Spleen (tissue), 7 donors: ENCODE data around the gene ADARB2.

Source experiments
- POLR2A ChIP-seq, 3 donors: fragments of 450-650 bp; IDR thresholded peaks; one replicate each; pipeline ENCODE4 v1.5.1; 2017; ENCODE audit warnings: antibody characterized with exemption in 3 of 3, mild to moderate bottlenecking in 1 of 3
- TF ChIP-seq, protein P1 (sequence below), 11 experiments: fragments of 200-600 bp in 7 of 11; fragments of 450-650 bp in 4 of 11; sonication (generic) in 4 of 11; IDR thresholded peaks in 8 of 11; conservative IDR thresholded peaks in 3 of 11; 1 replicate in 7 of 11; 2 replicates in 4 of 11; pipeline versions ENCODE4 v1.4.0 to v1.8.0; 2016 to 2021; ENCODE audit warnings: antibody characterized with exemption in 11 of 11, inconsistent platforms in 4 of 11, mild to moderate bottlenecking in 1 of 11
- donor health status: DM: no; HTN: no; CAD: no; lungs with moderate emphysema.
- donor health status: DM: no; HTN: no; CAD: no.
- donor health status: DM: no; HTN: no; CAD: no.

DNA sequence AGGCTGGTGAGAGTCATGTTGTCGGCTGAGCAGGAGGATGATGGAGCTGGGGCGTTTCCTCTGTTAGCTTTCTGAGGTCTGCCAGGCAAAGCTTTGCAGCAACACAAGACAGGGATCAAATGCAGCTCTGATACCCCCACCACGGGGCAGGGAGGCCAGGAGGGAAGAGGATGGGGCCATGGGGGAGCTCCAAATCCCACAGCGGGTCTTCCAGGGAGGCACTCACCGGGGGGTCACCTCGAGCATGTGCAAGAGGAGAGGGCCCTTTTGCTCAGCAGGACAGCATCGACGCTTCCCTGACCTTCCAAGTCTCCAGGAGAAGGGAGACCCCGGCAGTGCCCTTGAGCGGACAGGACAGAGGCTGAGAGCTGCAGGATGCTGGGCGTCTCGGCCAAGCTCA is 553.6 kb downstream of the ADARB2 start:
- TF ChIP-seq, protein P1, sequence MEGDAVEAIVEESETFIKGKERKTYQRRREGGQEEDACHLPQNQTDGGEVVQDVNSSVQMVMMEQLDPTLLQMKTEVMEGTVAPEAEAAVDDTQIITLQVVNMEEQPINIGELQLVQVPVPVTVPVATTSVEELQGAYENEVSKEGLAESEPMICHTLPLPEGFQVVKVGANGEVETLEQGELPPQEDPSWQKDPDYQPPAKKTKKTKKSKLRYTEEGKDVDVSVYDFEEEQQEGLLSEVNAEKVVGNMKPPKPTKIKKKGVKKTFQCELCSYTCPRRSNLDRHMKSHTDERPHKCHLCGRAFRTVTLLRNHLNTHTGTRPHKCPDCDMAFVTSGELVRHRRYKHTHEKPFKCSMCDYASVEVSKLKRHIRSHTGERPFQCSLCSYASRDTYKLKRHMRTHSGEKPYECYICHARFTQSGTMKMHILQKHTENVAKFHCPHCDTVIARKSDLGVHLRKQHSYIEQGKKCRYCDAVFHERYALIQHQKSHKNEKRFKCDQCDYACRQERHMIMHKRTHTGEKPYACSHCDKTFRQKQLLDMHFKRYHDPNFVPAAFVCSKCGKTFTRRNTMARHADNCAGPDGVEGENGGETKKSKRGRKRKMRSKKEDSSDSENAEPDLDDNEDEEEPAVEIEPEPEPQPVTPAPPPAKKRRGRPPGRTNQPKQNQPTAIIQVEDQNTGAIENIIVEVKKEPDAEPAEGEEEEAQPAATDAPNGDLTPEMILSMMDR (IDR thresholded peaks at IDR 0.05 in 8 of 11, conservative IDR thresholded peaks at IDR 0.05 in 3 of 11) = no peak
- no peak for TF ChIP-seq POLR2A (IDR thresholded peaks at IDR 0.05)
